ENCODE data around the gene TMEM140. TPM values are rescaled to one million over a fixed set of nuclear protein-coding genes. Genes with fewer than 3 reads are reported as not detected.

TMEM140 gene
- total and polyA plus RNA-seq, 2 of the 13 experiments (the other 11 are each of a cell fraction or from before 2014, with no cell fraction given): 9.2 to 21.7 TPM

- TF ChIP-seq FOXP1 (IDR thresholded peaks at IDR 0.05): no peak
- no peak for TF ChIP-seq FOXP1 (CRISPR knock-in tag; IDR thresholded peaks at IDR 0.05)
- TF ChIP-seq, protein P1, sequence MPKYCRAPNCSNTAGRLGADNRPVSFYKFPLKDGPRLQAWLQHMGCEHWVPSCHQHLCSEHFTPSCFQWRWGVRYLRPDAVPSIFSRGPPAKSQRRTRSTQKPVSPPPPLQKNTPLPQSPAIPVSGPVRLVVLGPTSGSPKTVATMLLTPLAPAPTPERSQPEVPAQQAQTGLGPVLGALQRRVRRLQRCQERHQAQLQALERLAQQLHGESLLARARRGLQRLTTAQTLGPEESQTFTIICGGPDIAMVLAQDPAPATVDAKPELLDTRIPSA (CRISPR knock-in tag; IDR thresholded peaks at IDR 0.05; ENCODE audit: borderline replicate concordance): peak; percentile 94; the same call in 1 of the 2 replicates
- TF ChIP-seq TOE1 (CRISPR knock-in tag; IDR thresholded peaks at IDR 0.05): no peak
- TF ChIP-seq REL (CRISPR knock-in tag; conservative IDR thresholded peaks at IDR 0.05): peak; percentile 98
- no peak for TF ChIP-seq NR2F6 (IDR thresholded peaks at IDR 0.05)
- peak; percentile 50; the same call in 1 of the 2 replicates for TF ChIP-seq NR2F6 (CRISPR knock-in tag; IDR thresholded peaks at IDR 0.05)
- no peak for TF ChIP-seq NR3C1 (CRISPR knock-in tag; IDR thresholded peaks at IDR 0.05)
- TF ChIP-seq TARDBP (CRISPR knock-in tag; IDR thresholded peaks at IDR 0.05): no peak; the same call in 1 of the 2 replicates
- TF ChIP-seq DMTF1 (CRISPR knock-in tag; IDR thresholded peaks at IDR 0.05): 0 out of 2 replicates have a peak, but pooled peaks have one; percentile 14
- peak; percentile 86 for TF ChIP-seq TBX2 (CRISPR knock-in tag; IDR thresholded peaks at IDR 0.05; ENCODE audit: borderline replicate concordance)
- TF ChIP-seq SMAD1 (CRISPR knock-in tag; IDR thresholded peaks at IDR 0.05; ENCODE audit: borderline replicate concordance, low read depth): peak; percentile 90; the same call in 1 of the 2 replicates
- TF ChIP-seq DMAP1 (CRISPR knock-in tag; IDR thresholded peaks at IDR 0.05): peak; percentile 89
- TF ChIP-seq MEIS2 (CRISPR knock-in tag; IDR thresholded peaks at IDR 0.05): 0 out of 2 replicates have a peak, but pooled peaks have one; percentile 31
- TF ChIP-seq HNRNPL (IDR thresholded peaks at IDR 0.05; ENCODE audit: low read depth, low read length): peak; percentile 88
- TF ChIP-seq SRSF1 (optimal IDR thresholded peaks at IDR 0.05; ENCODE audit: low read depth, low read length): peak; percentile 94
- TF ChIP-seq ZNF513 (CRISPR knock-in tag; conservative IDR thresholded peaks at IDR 0.05): 0 out of 2 replicates have a peak, but pooled peaks have one; percentile 16
- peak; percentile 34 for TF ChIP-seq CCAR2 (optimal IDR thresholded peaks at IDR 0.05; ENCODE audit: low read depth, low read length)
- TF ChIP-seq FUBP1 (CRISPR knock-in tag; IDR thresholded peaks at IDR 0.05; ENCODE audit: borderline replicate concordance): peak; percentile 72; the same call in 1 of the 2 replicates
- peak; percentile 58 for TF ChIP-seq ZNF317 (CRISPR knock-in tag; IDR thresholded peaks at IDR 0.05)
- TF ChIP-seq ZSCAN9 (CRISPR knock-in tag; IDR thresholded peaks at IDR 0.05; ENCODE audit: borderline replicate concordance): peak; percentile 10; the same call in 1 of the 2 replicates
- TF ChIP-seq PCBP1 (IDR thresholded peaks at IDR 0.05; ENCODE audit: borderline replicate concordance, low read depth, low read length): peak; percentile 66; the same call in 1 of the 2 replicates
- TF ChIP-seq NCOA2 (CRISPR knock-in tag; IDR thresholded peaks at IDR 0.05): peak; percentile 27; the same call in 1 of the 2 replicates
- no peak for TF ChIP-seq TCF7 (IDR thresholded peaks at IDR 0.05; ENCODE audit: low read depth)
- no peak for TF ChIP-seq CC2D1A (CRISPR knock-in tag; IDR thresholded peaks at IDR 0.05)
These were observed 22.6 kb downstream of the TMEM140 start, which contains the start of gene CYREN (continued) for GRCh38 chr7:135170274-135170997.
